PC-9 (cell line): Measurements from ENCODE around the gene IRX4.

Experiments
- CTCF ChIP-seq: fragments of 200-600 bp; sonication (generic); conservative IDR thresholded peaks from 2 replicates; pipeline ENCODE4 v1.6.1; 2017; ENCODE audit warnings: mixed run types, antibody characterized with exemption, mild to moderate bottlenecking, moderate library complexity
- EZH2 ChIP-seq: fragments of 200-600 bp; sonication (generic); IDR thresholded peaks from 2 replicates; pipeline ENCODE4 v1.8.0; 2017; ENCODE audit warnings: antibody characterized with exemption, low read depth

GRCh38 chr5:1883925-1884677 lies 1.4 kb upstream of the IRX4 start:
- no peak for TF ChIP-seq CTCF
- no peak for TF ChIP-seq EZH2
